ENCODE results near the gene NFIX. TPM values are rescaled to one million over a fixed set of nuclear protein-coding genes. Genes with fewer than 3 reads are reported as not detected.

NFIX gene
- total and polyA plus RNA-seq, 2 of the 13 experiments (the other 11 are each of a cell fraction or from before 2014, with no cell fraction given) = 3.4 to 5.4 TPM

DNA sequence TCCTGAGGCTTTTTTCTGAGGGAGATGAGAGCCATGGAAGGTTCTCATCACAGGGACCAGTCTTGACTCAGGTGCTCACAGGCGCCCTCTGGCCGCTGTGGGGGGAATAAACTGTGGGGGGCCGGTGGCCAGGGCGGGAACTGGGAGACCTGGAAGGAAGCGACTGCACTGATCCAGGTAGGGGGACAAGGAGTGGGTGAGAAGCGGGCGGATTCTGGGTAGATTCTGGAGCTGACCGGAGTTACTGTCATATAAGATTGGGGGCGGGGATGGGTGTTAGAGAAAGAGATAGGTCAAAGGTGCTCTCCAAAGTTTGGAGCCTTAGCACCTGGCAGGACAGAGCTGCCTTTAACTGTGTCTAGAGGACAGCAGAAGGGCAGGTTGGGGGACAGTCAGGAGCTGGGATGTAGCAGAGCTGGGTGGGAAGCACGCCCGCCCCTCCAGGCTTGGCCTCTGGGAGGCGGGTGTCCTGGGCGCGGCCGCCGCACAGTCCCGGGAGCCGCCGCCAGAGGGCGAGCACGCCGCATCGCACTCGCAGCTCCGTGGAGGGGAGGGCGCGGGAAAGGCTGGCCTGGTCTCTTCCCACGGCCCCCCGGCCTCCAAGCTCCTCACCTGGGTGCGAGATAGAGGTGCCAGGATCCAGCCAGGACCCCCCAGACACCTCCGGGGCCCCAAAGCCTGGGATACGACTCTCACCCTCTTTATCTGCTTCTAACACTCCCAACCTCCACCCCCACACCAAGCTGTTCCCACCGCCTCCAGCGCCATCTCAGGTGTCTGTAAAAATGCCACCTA is 30.1 kb upstream of the NFIX start (continued):
- 0 out of 2 replicates have a peak, but pooled peaks have one; percentile 10 for TF ChIP-seq HMG20A (CRISPR knock-in tag; IDR thresholded peaks at IDR 0.05; ENCODE audit: borderline replicate concordance)
- TF ChIP-seq IKZF1 (IDR thresholded peaks at IDR 0.05) = no peak
- peak; percentile 83 for TF ChIP-seq STAG1 (CRISPR knock-in tag; IDR thresholded peaks at IDR 0.05)
- peak; percentile 62; the same call in 1 of the 2 replicates for TF ChIP-seq ZFP41 (CRISPR knock-in tag; IDR thresholded peaks at IDR 0.05; ENCODE audit: borderline replicate concordance)
- TF ChIP-seq ZNF746 (CRISPR knock-in tag; IDR thresholded peaks at IDR 0.05) = no peak
- no peak for TF ChIP-seq ZSCAN29 (CRISPR knock-in tag; conservative IDR thresholded peaks at IDR 0.05)
- TF ChIP-seq ZNF616 (CRISPR knock-in tag; IDR thresholded peaks at IDR 0.05; ENCODE audit: low read depth) = no peak
- no peak for TF ChIP-seq HOXA7 (CRISPR knock-in tag; IDR thresholded peaks at IDR 0.05)
- no peak for TF ChIP-seq SOX5 (CRISPR knock-in tag; IDR thresholded peaks at IDR 0.05; ENCODE audit: borderline replicate concordance)
- TF ChIP-seq STAT5B (CRISPR knock-in tag; IDR thresholded peaks at IDR 0.05) = no peak
- TF ChIP-seq ZNF678 (CRISPR knock-in tag; IDR thresholded peaks at IDR 0.05) = no peak
- TF ChIP-seq ZNF224 (CRISPR knock-in tag; IDR thresholded peaks at IDR 0.05) = no peak
- TF ChIP-seq PCBP2 (optimal IDR thresholded peaks at IDR 0.05; ENCODE audit: low read depth, low read length, poor library complexity, severe bottlenecking) = no peak
- TF ChIP-seq SAP130 (CRISPR knock-in tag; IDR thresholded peaks at IDR 0.05; ENCODE audit: low read depth) = peak; percentile 51; the same call in 1 of the 2 replicates
- no peak for TF ChIP-seq KDM4B (CRISPR knock-in tag; IDR thresholded peaks at IDR 0.05)
- TF ChIP-seq, protein P1, sequence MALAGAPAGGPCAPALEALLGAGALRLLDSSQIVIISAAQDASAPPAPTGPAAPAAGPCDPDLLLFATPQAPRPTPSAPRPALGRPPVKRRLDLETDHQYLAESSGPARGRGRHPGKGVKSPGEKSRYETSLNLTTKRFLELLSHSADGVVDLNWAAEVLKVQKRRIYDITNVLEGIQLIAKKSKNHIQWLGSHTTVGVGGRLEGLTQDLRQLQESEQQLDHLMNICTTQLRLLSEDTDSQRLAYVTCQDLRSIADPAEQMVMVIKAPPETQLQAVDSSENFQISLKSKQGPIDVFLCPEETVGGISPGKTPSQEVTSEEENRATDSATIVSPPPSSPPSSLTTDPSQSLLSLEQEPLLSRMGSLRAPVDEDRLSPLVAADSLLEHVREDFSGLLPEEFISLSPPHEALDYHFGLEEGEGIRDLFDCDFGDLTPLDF (CRISPR knock-in tag; IDR thresholded peaks at IDR 0.05) = peak; percentile 69; the same call in 1 of the 2 replicates
- TF ChIP-seq RAD21 (CRISPR knock-in tag; IDR thresholded peaks at IDR 0.05) = peak; percentile 89
- 0 out of 2 replicates have a peak, but pooled peaks have one; percentile 29 for TF ChIP-seq ZBTB7A (CRISPR knock-in tag; IDR thresholded peaks at IDR 0.05)
- TF ChIP-seq, protein P2, sequence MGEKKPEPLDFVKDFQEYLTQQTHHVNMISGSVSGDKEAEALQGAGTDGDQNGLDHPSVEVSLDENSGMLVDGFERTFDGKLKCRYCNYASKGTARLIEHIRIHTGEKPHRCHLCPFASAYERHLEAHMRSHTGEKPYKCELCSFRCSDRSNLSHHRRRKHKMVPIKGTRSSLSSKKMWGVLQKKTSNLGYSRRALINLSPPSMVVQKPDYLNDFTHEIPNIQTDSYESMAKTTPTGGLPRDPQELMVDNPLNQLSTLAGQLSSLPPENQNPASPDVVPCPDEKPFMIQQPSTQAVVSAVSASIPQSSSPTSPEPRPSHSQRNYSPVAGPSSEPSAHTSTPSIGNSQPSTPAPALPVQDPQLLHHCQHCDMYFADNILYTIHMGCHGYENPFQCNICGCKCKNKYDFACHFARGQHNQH (CRISPR knock-in tag; IDR thresholded peaks at IDR 0.05) = peak; percentile 54; the same call in 1 of the 2 replicates
- 0 out of 2 replicates have a peak, but pooled peaks have one; percentile 28 for TF ChIP-seq NR2F2 (IDR thresholded peaks at IDR 0.05; ENCODE audit: borderline replicate concordance, low read depth)
- TF ChIP-seq ZNF441 (CRISPR knock-in tag; IDR thresholded peaks at IDR 0.05; ENCODE audit: borderline replicate concordance) = peak; percentile 51; the same call in 1 of the 2 replicates
- TF ChIP-seq POLR2AphosphoS5 (IDR thresholded peaks at IDR 0.05; ENCODE audit: low read depth, low read length) = no peak
- TF ChIP-seq ASH2L (IDR thresholded peaks at IDR 0.05; ENCODE audit: insufficient read length, low read depth, low read length) = no peak
- peak; percentile 56; the same call in 1 of the 2 replicates for TF ChIP-seq ISL2 (CRISPR knock-in tag; IDR thresholded peaks at IDR 0.05)
- no peak for TF ChIP-seq CHD2 (IDR thresholded peaks at IDR 0.05; ENCODE audit: low read depth, low read length)
- no peak for TF ChIP-seq DNMT3B (CRISPR knock-in tag; conservative IDR thresholded peaks at IDR 0.05)
- TF ChIP-seq SIX4 (CRISPR knock-in tag; IDR thresholded peaks at IDR 0.05) = no peak
- TF ChIP-seq ZNF33B (CRISPR knock-in tag; IDR thresholded peaks at IDR 0.05) = 0 out of 2 replicates have a peak, but pooled peaks have one; percentile 20
- TF ChIP-seq ZNF572 (CRISPR knock-in tag; IDR thresholded peaks at IDR 0.05) = no peak; the same call in 1 of the 2 replicates
- TF ChIP-seq ZNF451 (CRISPR knock-in tag; IDR thresholded peaks at IDR 0.05) = peak; percentile 71; the same call in 1 of the 2 replicates
- TF ChIP-seq, protein P3, sequence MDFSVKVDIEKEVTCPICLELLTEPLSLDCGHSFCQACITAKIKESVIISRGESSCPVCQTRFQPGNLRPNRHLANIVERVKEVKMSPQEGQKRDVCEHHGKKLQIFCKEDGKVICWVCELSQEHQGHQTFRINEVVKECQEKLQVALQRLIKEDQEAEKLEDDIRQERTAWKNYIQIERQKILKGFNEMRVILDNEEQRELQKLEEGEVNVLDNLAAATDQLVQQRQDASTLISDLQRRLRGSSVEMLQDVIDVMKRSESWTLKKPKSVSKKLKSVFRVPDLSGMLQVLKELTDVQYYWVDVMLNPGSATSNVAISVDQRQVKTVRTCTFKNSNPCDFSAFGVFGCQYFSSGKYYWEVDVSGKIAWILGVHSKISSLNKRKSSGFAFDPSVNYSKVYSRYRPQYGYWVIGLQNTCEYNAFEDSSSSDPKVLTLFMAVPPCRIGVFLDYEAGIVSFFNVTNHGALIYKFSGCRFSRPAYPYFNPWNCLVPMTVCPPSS (IDR thresholded peaks at IDR 0.05) = no peak
